SH-SY5Y (cell line): ENCODE measurements around the gene ZNF556.

Source experiments
- GATA2 ChIP-seq: IDR thresholded peaks from 2 replicates; pipeline ENCODE4 v1.6.1; 2011; ENCODE audit warnings: mild to moderate bottlenecking, low read depth, low read length
- GATA3 ChIP-seq: IDR thresholded peaks from 2 replicates; pipeline ENCODE4 v1.6.1; 2011; ENCODE audit warnings: low read depth, mild to moderate bottlenecking, low read length, moderate library complexity

GRCh38 chr19:2824129-2824528 lies 43.0 kb upstream of the ZNF556 start:
- TF ChIP-seq GATA2 (no peak), GATA3 (no peak)
